BLaER1 (cell line): ENCODE measurements around the gene GYPC.
"Not testable (repeated sequence)": the region's sequence is repeated elsewhere in the genome, so short reads cannot be mapped to it uniquely, and the experiment has no call there.

Source experiments
- H3K27ac ChIP-seq: shearing (Covaris generic); formaldehyde crosslinking; 2 replicates; pipeline ENCODE4 v1.8.1; 2022
- H3K27me3 ChIP-seq: shearing (Covaris generic); formaldehyde crosslinking; 2 replicates; pipeline ENCODE4 v1.8.1; 2022
- H3K36me3 ChIP-seq: shearing (Covaris generic); formaldehyde crosslinking; 2 replicates; pipeline ENCODE4 v1.8.1; 2022
- H3K4me1 ChIP-seq: shearing (Covaris generic); formaldehyde crosslinking; 2 replicates; pipeline ENCODE4 v1.8.1; 2022
- H3K4me2 ChIP-seq: shearing (Covaris generic); formaldehyde crosslinking; 2 replicates; pipeline ENCODE4 v1.8.1; 2022
- H3K4me3 ChIP-seq: shearing (Covaris generic); formaldehyde crosslinking; 2 replicates; pipeline ENCODE4 v1.8.1; 2022
- H3K9ac ChIP-seq: shearing (Covaris generic); formaldehyde crosslinking; 2 replicates; pipeline ENCODE4 v1.8.1; 2022
- H3K9me3 ChIP-seq: shearing (Covaris generic); formaldehyde crosslinking; 2 replicates; pipeline ENCODE4 v1.8.1; 2022
- H4K20me1 ChIP-seq: shearing (Covaris generic); formaldehyde crosslinking; 2 replicates; pipeline ENCODE4 v1.8.1; 2022
- Cebpa-rat ChIP-seq: shearing (Covaris generic); IDR thresholded peaks from 2 replicates; pipeline ENCODE4 v1.8.1; 2022

GYPC gene

GRCh38 chr2:126714191-126714965 is 58.4 kb downstream of the GYPC start:
- TF ChIP-seq Cebpa-rat: no peak
- H3K27ac ChIP-seq: no peak overlapping the region

GRCh38 chr2:126715111-126715510 is 59.2 kb downstream of the GYPC start:
- no peak overlapping the region for H3K4me2 ChIP-seq
- no peak overlapping the region for H3K4me3 ChIP-seq
- H3K27me3 ChIP-seq: no peaks in the 10 kb centered on the region
- no peaks in the 10 kb centered on the region for H4K20me1 ChIP-seq
- no peak for TF ChIP-seq Cebpa-rat
- H3K9ac ChIP-seq: no peak overlapping the region
- no peak overlapping the region for H3K27ac ChIP-seq
- peaks cover 30% of the 10 kb centered on the region for H3K4me1 ChIP-seq
- H3K36me3 ChIP-seq: no peaks in the 10 kb centered on the region
- H3K9me3 ChIP-seq: no peaks in the 10 kb centered on the region

More at GRCh38 chr2:126714191-126714965, 58.4 kb downstream of the GYPC start:
- Histone ChIP-seq H3K9me3 (no peaks in the 10 kb centered on the region), H3K27me3 (no peaks in the 10 kb centered on the region), H3K4me3 (no peak overlapping the region), H3K36me3 (no peaks in the 10 kb centered on the region), H3K4me1 (peaks cover 23% of the 10 kb centered on the region), H4K20me1 (no peaks in the 10 kb centered on the region), H3K4me2 (peak overlapping the region; percentile 3; the same call in 1 of the 2 replicates), H3K9ac (no peak overlapping the region)

GRCh38 chr2:126715576-126716406 is 59.8 kb downstream of the GYPC start:
- H3K27me3 ChIP-seq: no peaks in the 10 kb centered on the region

GRCh38 chr2:126717277-126717676 is 61.3 kb downstream of the GYPC start:
- not testable (repeated sequence) for H3K4me3 ChIP-seq, H3K9me3 ChIP-seq, H3K36me3 ChIP-seq, H3K4me2 ChIP-seq, H3K27ac ChIP-seq, H3K9ac ChIP-seq, H3K27me3 ChIP-seq, H4K20me1 ChIP-seq
- H3K4me1 ChIP-seq: peaks cover 35% of the 10 kb centered on the region

More at GRCh38 chr2:126715576-126716406, 59.8 kb downstream of the GYPC start:
- H3K36me3 ChIP-seq: no peaks in the 10 kb centered on the region
- no peaks in the 10 kb centered on the region for H4K20me1 ChIP-seq
- H3K4me3 ChIP-seq: no peak overlapping the region
- no peak overlapping the region for H3K27ac ChIP-seq
- no peak for TF ChIP-seq Cebpa-rat
- H3K9me3 ChIP-seq: no peaks in the 10 kb centered on the region
- no peak overlapping the region for H3K9ac ChIP-seq
- no peak overlapping the region for H3K4me2 ChIP-seq
- H3K4me1 ChIP-seq: peaks cover 31% of the 10 kb centered on the region

- Histone ChIP-seq H4K20me1 (no peaks in the 10 kb centered on the region), H3K4me3 (no peak overlapping the region), H3K9ac (no peak overlapping the region), H3K36me3 (no peaks in the 10 kb centered on the region), H3K27me3 (no peaks in the 10 kb centered on the region), H3K4me1 (peaks cover 41% of the 10 kb centered on the region), H3K9me3 (no peaks in the 10 kb centered on the region), H3K4me2 (no peak overlapping the region), H3K27ac (no peak overlapping the region)
- no peak for TF ChIP-seq Cebpa-rat
Measured at GRCh38 chr2:126717928-126718327, 62.0 kb downstream of the GYPC start.

- Histone ChIP-seq H3K9ac (no peak overlapping the region), H3K9me3 (peaks cover under 1% of the 10 kb centered on the region; the same call in 1 of the 2 replicates), H3K4me1 (peaks cover 37% of the 10 kb centered on the region), H3K27ac (peak overlapping the region; percentile 49; the same call in 1 of the 2 replicates), H3K4me2 (peak overlapping the region; percentile 83), H3K36me3 (no peaks in the 10 kb centered on the region), H3K4me3 (peak overlapping the region; percentile 22; the same call in 1 of the 2 replicates), H4K20me1 (no peaks in the 10 kb centered on the region), H3K27me3 (no peaks in the 10 kb centered on the region)
- TF ChIP-seq Cebpa-rat: no peak
Measured at GRCh38 chr2:126719191-126719832, 63.4 kb downstream of the GYPC start.

- no peak for TF ChIP-seq Cebpa-rat
Measured at GRCh38 chr2:126719833-126720351, 63.9 kb downstream of the GYPC start.

GRCh38 chr2:126720638-126721037 is 64.7 kb downstream of the GYPC start:
- Histone ChIP-seq H3K4me2 (peak overlapping the region; percentile 83; the same call in 1 of the 2 replicates), H3K9ac (no peak overlapping the region), H3K27me3 (no peaks in the 10 kb centered on the region), H3K4me1 (peaks cover 32% of the 10 kb centered on the region), H3K27ac (no peak overlapping the region), H4K20me1 (no peaks in the 10 kb centered on the region), H3K36me3 (no peaks in the 10 kb centered on the region), H3K4me3 (no peak overlapping the region), H3K9me3 (peaks cover 14% of the 10 kb centered on the region)
- TF ChIP-seq Cebpa-rat: no peak

More at GRCh38 chr2:126719833-126720351, 63.9 kb downstream of the GYPC start:
- Histone ChIP-seq H3K27me3 (no peaks in the 10 kb centered on the region), H3K27ac (no peak overlapping the region), H3K9ac (no peak overlapping the region), H3K4me3 (peak overlapping the region; percentile 22; the same call in 1 of the 2 replicates), H3K4me1 (peaks cover 32% of the 10 kb centered on the region), H3K4me2 (peak overlapping the region; percentile 83), H4K20me1 (no peaks in the 10 kb centered on the region), H3K9me3 (peaks cover 6% of the 10 kb centered on the region), H3K36me3 (no peaks in the 10 kb centered on the region)

- no peaks in the 10 kb centered on the region for H3K27me3 ChIP-seq
Measured at GRCh38 chr2:126722081-126722480, 66.1 kb downstream of the GYPC start.

More at GRCh38 chr2:126722081-126722480, 66.1 kb downstream of the GYPC start:
- H3K27ac ChIP-seq: no peak overlapping the region
- no peak overlapping the region for H3K9ac ChIP-seq
- H3K4me1 ChIP-seq: peaks cover 32% of the 10 kb centered on the region
- TF ChIP-seq Cebpa-rat: no peak
- no peaks in the 10 kb centered on the region for H4K20me1 ChIP-seq
- peak overlapping the region; percentile 36 for H3K4me2 ChIP-seq
- H3K4me3 ChIP-seq: no peak overlapping the region
- peaks cover 15% of the 10 kb centered on the region for H3K9me3 ChIP-seq
- no peaks in the 10 kb centered on the region for H3K36me3 ChIP-seq
